HepG2 (cell line): ENCODE measurements around the gene DAD1. TPM values are rescaled to one million over a fixed set of nuclear protein-coding genes. Genes with fewer than 3 reads are reported as not detected.

ENCODE experiments used
- DDIT3 ChIP-seq: sonication (generic); formaldehyde crosslinking; IDR thresholded peaks from 2 replicates; pipeline ENCODE4 v1.4.0; 2020; ENCODE audit warnings: mild to moderate bottlenecking, missing genetic modification reagents
- ETV5 ChIP-seq: IDR thresholded peaks from 2 replicates; pipeline ENCODE4 v1.6.1; 2018; ENCODE audit warnings: missing biosample characterization, missing genetic modification reagents, inconsistent platforms, borderline replicate concordance
- ETV6 ChIP-seq: sonication (generic); formaldehyde crosslinking; conservative IDR thresholded peaks from 2 replicates; pipeline ENCODE4 v1.4.0; 2020; ENCODE audit warnings: missing genetic modification reagents
- IRF2 ChIP-seq: IDR thresholded peaks from 2 replicates; pipeline ENCODE4 v1.6.1; 2018; ENCODE audit warnings: missing genetic modification reagents, missing compliant biosample characterization
- MYC ChIP-seq: sonication (generic); formaldehyde crosslinking; IDR thresholded peaks from 2 replicates; pipeline ENCODE4 v1.9.0; 2021; ENCODE audit warnings: missing genetic modification reagents, borderline replicate concordance
- NFE2L1 ChIP-seq: sonication (generic); formaldehyde crosslinking; IDR thresholded peaks from 2 replicates; pipeline ENCODE4 v1.4.0; 2020; ENCODE audit warnings: missing genetic modification reagents, mild to moderate bottlenecking, borderline replicate concordance
- NFKB2 ChIP-seq: sonication (generic); formaldehyde crosslinking; IDR thresholded peaks from 2 replicates; pipeline ENCODE4 v1.4.0; 2020; ENCODE audit warnings: missing genetic modification reagents, borderline replicate concordance
- SRY ChIP-seq: sonication (generic); formaldehyde crosslinking; IDR thresholded peaks from 2 replicates; pipeline ENCODE4 v1.8.0; 2022; ENCODE audit warnings: mild to moderate bottlenecking, missing genetic modification reagents
- TEAD2 ChIP-seq: sonication (generic); formaldehyde crosslinking; IDR thresholded peaks from 2 replicates; pipeline ENCODE4 v1.9.0; 2021; ENCODE audit warnings: missing genetic modification reagents
- TSC22D2 ChIP-seq: sonication (generic); formaldehyde crosslinking; IDR thresholded peaks from 2 replicates; pipeline ENCODE4 v1.5.1; 2020; ENCODE audit warnings: missing genetic modification reagents, mild to moderate bottlenecking, borderline replicate concordance
- ZBTB44 ChIP-seq: sonication (generic); formaldehyde crosslinking; IDR thresholded peaks from 2 replicates; pipeline ENCODE4 v1.4.0; 2020; ENCODE audit warnings: missing genetic modification reagents
- ZBTB8A ChIP-seq: sonication (generic); formaldehyde crosslinking; IDR thresholded peaks from 2 replicates; pipeline ENCODE4 v1.4.0; 2020; ENCODE audit warnings: mild to moderate bottlenecking, low read depth, missing genetic modification reagents, borderline replicate concordance
- ZEB1 ChIP-seq: IDR thresholded peaks from 2 replicates; pipeline ENCODE4 v1.6.1; 2012; ENCODE audit warnings: mild to moderate bottlenecking, low read depth, inconsistent platforms; ENCODE audit not compliant: insufficient replicate concordance
- ZFP1 ChIP-seq: IDR thresholded peaks from 2 replicates; pipeline ENCODE4 v1.6.1; 2016
- ZKSCAN8 ChIP-seq: IDR thresholded peaks from 2 replicates; pipeline ENCODE4 v1.6.1; 2016; ENCODE audit warnings: borderline replicate concordance, missing genetic modification reagents, missing compliant biosample characterization
- ZNF121 ChIP-seq: sonication (generic); formaldehyde crosslinking; IDR thresholded peaks from 2 replicates; pipeline ENCODE4 v1.5.0; 2020; ENCODE audit warnings: mild to moderate bottlenecking, missing genetic modification reagents
- ZNF256 ChIP-seq: sonication (generic); formaldehyde crosslinking; conservative IDR thresholded peaks from 2 replicates; pipeline ENCODE4 v1.4.0; 2020; ENCODE audit warnings: missing genetic modification reagents
- ZNF275 ChIP-seq: sonication (generic); formaldehyde crosslinking; IDR thresholded peaks from 2 replicates; pipeline ENCODE4 v1.8.0; 2022; ENCODE audit warnings: missing genetic modification reagents, mild to moderate bottlenecking, inconsistent platforms, borderline replicate concordance
- ZNF280B ChIP-seq: sonication (generic); formaldehyde crosslinking; IDR thresholded peaks from 2 replicates; pipeline ENCODE4 v1.5.0; 2020; ENCODE audit warnings: missing genetic modification reagents, mild to moderate bottlenecking, borderline replicate concordance
- ZNF468 ChIP-seq: sonication (generic); formaldehyde crosslinking; IDR thresholded peaks from 2 replicates; pipeline ENCODE4 v1.8.0; 2022; ENCODE audit warnings: mild to moderate bottlenecking, moderate library complexity, missing genetic modification reagents
- ZNF543 ChIP-seq: sonication (generic); formaldehyde crosslinking; IDR thresholded peaks from 2 replicates; pipeline ENCODE4 v1.4.0; 2020; ENCODE audit warnings: mild to moderate bottlenecking, missing genetic modification reagents
- ZSCAN20 ChIP-seq: sonication (generic); formaldehyde crosslinking; IDR thresholded peaks from 2 replicates; pipeline ENCODE4 v1.4.0; 2020; ENCODE audit warnings: missing genetic modification reagents, mild to moderate bottlenecking, borderline replicate concordance
- ZSCAN22 ChIP-seq: sonication (generic); formaldehyde crosslinking; IDR thresholded peaks from 2 replicates; pipeline ENCODE4 v1.4.0; 2020; ENCODE audit warnings: mild to moderate bottlenecking, missing genetic modification reagents
- polyA plus RNA-seq, 8 experiments: library from polyadenylated mRNA; depleted of rRNA in 3 of 8; stranded (reverse) in 7 of 8; unstranded in 1 of 8; fragments of >200 nt; fragmentation: Illumina TruSeq in 4 of 8; extraction: Trizol in 4 of 8; gene quantifications; 2 replicates each; pipeline versions ENCODE4 v1.2.1 to v1.2.3, GENCODE V29; 2011 to 2016; ENCODE audit warnings: low read depth in 4 of 8, missing spikeins in 1 of 8, mixed read lengths in 1 of 8; ENCODE audit not compliant: insufficient read depth in 1 of 8
- total RNA-seq, 5 experiments: library from RNA; depleted of rRNA; stranded (reverse); fragments of >200 nt; fragmentation: Illumina TruSeq; extraction: Trizol; gene quantifications; 2 replicates each; pipeline ENCODE4 v1.2.3, GENCODE V29; 2016; ENCODE audit warnings: low read depth in 1 of 5

DAD1 gene
- total and polyA plus RNA-seq, 2 of the 13 experiments (the other 11 are each of a cell fraction or from before 2014, with no cell fraction given), result 558 to 626 TPM

GRCh38 chr14:22556021-22556989 is 32.7 kb downstream of the DAD1 start (continued):
- TF ChIP-seq ZNF275 (CRISPR knock-in tag), result peak; percentile 44; the same call in 1 of the 2 replicates
- TF ChIP-seq ZNF256 (CRISPR knock-in tag), result no peak
- TF ChIP-seq TEAD2, result 0 out of 2 replicates have a peak, but pooled peaks have one; percentile 27
- no peak for TF ChIP-seq ZNF121
- TF ChIP-seq IRF2 (CRISPR knock-in tag), result no peak
- no peak for TF ChIP-seq NFE2L1
- no peak for TF ChIP-seq ZNF280B (CRISPR knock-in tag)
- TF ChIP-seq ZNF543 (CRISPR knock-in tag), result 0 out of 2 replicates have a peak, but pooled peaks have one; percentile 12
- 0 out of 2 replicates have a peak, but pooled peaks have one; percentile 6 for TF ChIP-seq SRY (CRISPR knock-in tag)
- no peak for TF ChIP-seq ETV6 (CRISPR knock-in tag)
- peak; percentile 56 for TF ChIP-seq MYC (CRISPR knock-in tag)
- no peak for TF ChIP-seq DDIT3 (CRISPR knock-in tag)
- TF ChIP-seq ETV5 (CRISPR knock-in tag), result no peak
- TF ChIP-seq ZSCAN22 (CRISPR knock-in tag), result no peak
- 0 out of 2 replicates have a peak, but pooled peaks have one; percentile 35 for TF ChIP-seq ZKSCAN8 (CRISPR knock-in tag)
- no peak for TF ChIP-seq ZFP1 (CRISPR knock-in tag)
- no peak for TF ChIP-seq ZBTB44 (CRISPR knock-in tag)
- peak; percentile 19; the same call in 1 of the 2 replicates for TF ChIP-seq NFKB2
- TF ChIP-seq ZNF468 (CRISPR knock-in tag), result peak; percentile 36; the same call in 1 of the 2 replicates
- TF ChIP-seq ZEB1, result no peak
- TF ChIP-seq ZBTB8A, result no peak
- no peak for TF ChIP-seq TSC22D2 (CRISPR knock-in tag)
- no peak for TF ChIP-seq ZSCAN20 (CRISPR knock-in tag)
